ENCODE results near the gene SLC34A1.
A peak's percentile ranks its signal among the peaks of the same experiment; 100 is the strongest.
"Not testable (repeated sequence)": the region's sequence is repeated elsewhere in the genome, so short reads cannot be mapped to it uniquely, and the experiment has no call there.

SLC34A1 gene

GRCh38 chr5:177412603-177413233 is 28.5 kb downstream of the SLC34A1 start:
- peak in 1 of 5 donors; percentile 50 for DNase-seq

DNA sequence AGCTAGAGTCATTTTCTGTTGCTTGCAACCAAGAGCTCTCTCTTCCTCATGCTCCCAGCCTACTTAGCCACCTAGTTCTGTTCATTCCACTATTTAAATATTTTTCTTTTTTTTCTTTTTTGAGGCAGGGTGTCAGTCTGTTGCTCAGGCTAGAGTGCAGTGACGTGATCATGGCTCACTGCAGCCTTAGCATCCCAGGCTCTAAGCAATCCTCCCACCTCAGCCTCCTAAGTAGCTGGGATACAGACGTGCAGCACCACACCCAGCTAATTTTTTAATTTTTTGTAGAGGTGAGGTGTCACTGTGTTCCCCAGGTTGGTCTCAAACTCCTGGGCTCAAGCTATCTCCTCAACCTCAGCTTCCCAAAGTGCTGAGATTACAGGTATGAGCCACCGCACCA is 30.2 kb downstream of the SLC34A1 start:
- no peak for DNase-seq

- DNase-seq, result not testable (repeated sequence)
Observed at GRCh38 chr5:177417081-177417480, 32.8 kb downstream of the SLC34A1 start.

- DNase-seq, result no peak
Observed at GRCh38 chr5:177419046-177419445, 34.8 kb downstream of the SLC34A1 start.

GRCh38 chr5:177420472-177420871 is 36.2 kb downstream of the SLC34A1 start:
- not testable (repeated sequence) for DNase-seq

- no peak for DNase-seq
Observed at GRCh38 chr5:177421062-177421798, 37.0 kb downstream of the SLC34A1 start.

GRCh38 chr5:177423671-177424070 is 39.4 kb downstream of the SLC34A1 start:
- no peak for DNase-seq

DNA sequence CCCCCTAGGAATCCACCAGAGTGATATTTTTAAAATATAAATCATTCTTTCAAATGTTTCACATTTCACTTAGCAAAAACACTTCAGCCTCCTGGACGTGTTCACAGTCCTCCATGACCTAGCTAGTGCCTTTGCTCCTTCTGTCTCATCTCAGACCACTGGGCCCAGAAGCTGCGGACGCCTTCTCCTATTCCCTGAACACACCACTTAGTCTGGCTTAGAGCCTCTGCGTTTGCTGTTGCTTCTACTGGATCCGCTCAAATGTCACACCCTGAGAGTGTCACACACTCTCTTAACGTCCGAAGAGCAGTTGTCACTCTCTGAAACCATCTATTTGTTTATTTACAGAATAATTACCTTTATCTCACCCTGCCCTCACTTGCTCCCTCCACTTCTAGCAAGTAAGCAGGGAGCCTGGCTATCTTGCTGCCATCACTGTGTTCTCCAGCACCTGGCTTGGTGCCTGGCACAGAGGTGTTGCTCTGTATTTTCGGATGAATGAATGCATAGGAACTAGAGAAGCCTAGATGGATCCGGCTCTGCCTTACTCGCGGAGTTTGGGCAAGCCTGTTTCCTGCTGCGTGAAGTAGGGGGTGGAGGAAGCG is 41.1 kb downstream of the SLC34A1 start:
- DNase-seq, result no peak

DNA sequence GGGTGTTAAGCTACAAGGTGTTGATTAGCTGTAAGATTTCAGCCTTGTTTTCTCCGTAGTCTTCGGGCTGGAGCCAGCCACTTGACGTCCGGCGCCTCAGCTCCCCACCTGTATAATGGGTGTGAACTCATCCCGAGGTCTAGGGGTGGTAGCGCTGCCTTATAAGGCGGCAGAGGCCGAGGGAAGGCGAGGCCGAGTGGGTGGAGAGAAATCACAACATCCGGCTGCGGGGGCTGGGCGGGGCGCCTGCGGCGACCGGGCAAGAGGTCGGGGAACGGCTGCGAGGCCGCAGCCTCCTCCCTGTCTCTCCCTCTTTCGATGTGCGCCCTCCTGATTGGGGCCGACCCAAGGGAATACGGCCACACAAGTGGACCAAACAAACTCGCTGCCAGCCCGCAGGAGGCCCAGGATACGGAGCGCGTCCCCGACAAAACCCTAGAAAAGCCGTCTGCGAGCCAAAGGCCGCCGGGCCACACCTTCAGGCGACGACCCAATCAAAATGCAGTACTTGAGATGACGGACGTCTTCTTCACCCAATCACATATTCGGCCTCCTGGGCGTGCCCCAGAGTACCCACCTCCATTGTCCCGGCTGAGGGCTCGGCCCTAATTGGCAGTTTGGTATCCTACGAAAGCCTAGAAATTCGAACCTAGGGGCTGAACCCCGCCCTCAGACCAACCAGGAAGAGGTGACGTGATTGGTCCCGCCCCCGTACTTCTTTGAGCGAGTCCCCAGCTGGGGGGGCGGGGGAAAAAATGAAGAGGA is 41.7 kb downstream of the SLC34A1 start:
- DNase-seq, result peak; percentile 98 to 100 (median 99)

- DNase-seq, result peak; percentile 54 to 81 (median 56)
Observed at GRCh38 chr5:177426566-177427210, 42.5 kb downstream of the SLC34A1 start, which contains the start of gene GRK6. Gene GRK6 (plus strand): TSS chr5:177426676. CDS start chr5:177426846, 170 bp downstream.

- no peak for DNase-seq
Observed at GRCh38 chr5:177427211-177427822, 43.1 kb downstream of the SLC34A1 start.

DNA sequence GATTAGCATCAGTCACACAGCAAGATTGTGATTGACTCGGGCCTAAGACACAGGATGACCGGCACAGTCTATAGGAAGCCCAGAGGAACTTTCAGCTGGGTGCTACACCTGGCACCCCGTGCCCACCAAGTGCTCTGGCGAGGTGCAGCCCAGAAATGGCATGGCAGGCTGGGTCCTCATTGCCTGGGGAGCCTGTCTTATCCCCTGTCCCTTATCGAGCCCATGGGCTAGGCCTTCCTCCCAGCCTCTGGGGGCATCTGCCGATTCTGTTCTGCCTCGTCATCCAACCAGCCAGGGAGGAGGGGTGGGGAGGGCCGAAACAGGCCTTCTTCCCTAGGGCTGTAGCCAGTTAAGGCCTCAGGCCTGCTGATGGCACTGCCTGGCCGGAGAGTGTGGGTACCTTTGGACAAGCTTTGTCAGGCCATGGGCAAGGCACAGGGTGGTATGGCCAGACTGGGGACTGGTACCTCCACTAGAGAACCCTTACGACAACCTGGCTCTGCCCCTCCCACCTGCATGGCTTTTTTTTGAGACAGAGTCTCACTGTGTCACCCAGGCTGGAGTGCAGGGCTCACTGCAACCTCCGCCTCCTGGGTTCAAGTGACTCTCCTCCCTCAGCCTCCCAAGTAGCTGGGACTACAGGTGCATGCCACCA is 43.8 kb downstream of the SLC34A1 start:
- peak in 1 of 5 donors; percentile 52 for DNase-seq

GRCh38 chr5:177428574-177429217 is 44.5 kb downstream of the SLC34A1 start:
- DNase-seq, result no peak

DNA sequence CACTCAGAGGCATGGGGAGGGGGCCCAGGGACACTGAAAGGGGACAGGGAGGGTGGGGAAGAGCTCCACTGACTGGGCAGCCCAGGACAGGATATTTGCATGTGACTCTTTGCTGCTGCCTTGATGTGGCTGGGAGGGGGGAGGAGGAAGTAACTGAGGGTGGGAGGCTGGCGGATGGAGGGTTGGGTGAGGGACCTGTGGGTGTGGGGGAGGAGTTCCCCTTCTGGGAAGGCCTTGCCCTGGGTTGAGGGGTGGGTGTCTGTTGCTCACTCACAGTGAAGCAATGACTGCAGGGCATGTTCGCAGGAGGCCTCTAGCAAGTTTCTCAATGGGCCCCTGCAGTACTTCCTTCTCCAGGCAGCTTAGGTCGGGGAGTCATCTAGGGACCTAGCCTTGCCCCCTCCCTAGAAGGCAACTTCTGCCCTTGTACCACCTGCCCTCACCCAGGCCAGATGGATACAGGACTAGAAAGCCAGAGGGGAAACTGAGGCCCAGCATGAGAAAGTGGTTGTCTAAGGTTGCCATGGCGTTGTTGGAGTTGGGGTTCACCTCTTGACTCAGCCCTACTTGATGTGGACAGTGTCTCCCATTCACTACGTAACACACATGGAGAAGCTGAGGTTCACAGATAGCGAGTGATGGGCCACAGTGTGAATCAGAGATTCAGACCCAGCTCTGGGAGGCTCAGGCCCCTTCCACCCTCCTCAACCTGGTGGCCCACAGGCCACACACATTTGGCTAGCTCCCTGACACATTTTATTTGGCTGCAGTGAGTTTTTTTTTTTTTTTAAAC is 45.2 kb downstream of the SLC34A1 start:
- peak; percentile 64 to 94 (median 71) for DNase-seq

GRCh38 chr5:177430140-177430951 is 46.1 kb downstream of the SLC34A1 start:
- no peak for DNase-seq

DNA sequence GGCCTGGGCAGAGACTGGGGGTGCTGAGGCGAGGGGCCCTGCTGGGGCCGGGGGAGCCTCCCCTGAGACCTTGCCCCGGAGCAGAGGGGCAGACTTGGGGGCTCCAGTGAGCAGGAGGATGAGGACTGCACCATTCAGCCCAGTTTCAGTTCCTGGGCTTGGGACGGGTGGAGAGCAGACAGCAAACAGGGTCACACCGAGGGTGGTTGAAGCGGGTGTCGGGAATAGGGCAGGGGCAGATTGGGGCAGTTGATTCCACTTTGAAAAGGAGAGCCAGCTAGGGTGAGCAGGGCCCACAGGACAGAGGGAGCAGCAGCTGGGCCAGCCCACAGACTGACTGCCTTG is 46.7 kb downstream of the SLC34A1 start:
- DNase-seq, result peak in 1 of 5 donors; percentile 29

- DNase-seq, result peak; percentile 60 to 94 (median 63)
Observed at GRCh38 chr5:177431317-177432142, 47.3 kb downstream of the SLC34A1 start.

- DNase-seq, result no peak
Observed at GRCh38 chr5:177432143-177432838, 48.1 kb downstream of the SLC34A1 start.
